Measurements from ENCODE around the gene TEX2.
A peak's percentile ranks its signal among the peaks of the same experiment; 100 is the strongest.

TEX2 gene

GRCh38 chr17:64263000-64263766 lies at the start of gene TEX2:
TSS of gene TEX2 (minus strand) at chr17:64263260. CDS start at chr17:64214217, 49,043 bp downstream.
- DNase-seq (ENCODE audit: low read depth in 2 of 2, low spot score in 1 of 2): peak; percentile 75 to 77

GRCh38 chr17:64309710-64310109 lies 46.6 kb upstream of the TEX2 start:
- DNase-seq (ENCODE audit: low read depth in 2 of 2, low spot score in 1 of 2): no peak

- DNase-seq (ENCODE audit: low read depth in 2 of 2, low spot score in 1 of 2): no peak
Measured at GRCh38 chr17:64309021-64309420, 46.0 kb upstream of the TEX2 start.

- peak; percentile 31 to 38 for DNase-seq (ENCODE audit: low read depth in 2 of 2, low spot score in 1 of 2)
Measured at GRCh38 chr17:64306850-64307463, 43.9 kb upstream of the TEX2 start.

- DNase-seq (ENCODE audit: low read depth in 2 of 2, low spot score in 1 of 2): no peak
Measured at GRCh38 chr17:64304551-64304950, 41.5 kb upstream of the TEX2 start.

GRCh38 chr17:64300699-64300965 lies 37.6 kb upstream of the TEX2 start:
- no peak for DNase-seq (ENCODE audit: low read depth in 2 of 2, low spot score in 1 of 2)

GRCh38 chr17:64297467-64298088 lies 34.5 kb upstream of the TEX2 start:
- DNase-seq (ENCODE audit: low read depth in 2 of 2, low spot score in 1 of 2): no peak

GRCh38 chr17:64296246-64296645 lies 33.2 kb upstream of the TEX2 start:
- no peak for DNase-seq (ENCODE audit: low read depth in 2 of 2, low spot score in 1 of 2)

- DNase-seq (ENCODE audit: low read depth in 2 of 2, low spot score in 1 of 2): no peak
Measured at GRCh38 chr17:64295146-64295545, 32.1 kb upstream of the TEX2 start.

- DNase-seq (ENCODE audit: low read depth in 2 of 2, low spot score in 1 of 2): no peak
Measured at GRCh38 chr17:64291268-64291851, 28.3 kb upstream of the TEX2 start.

- DNase-seq (ENCODE audit: low read depth in 2 of 2, low spot score in 1 of 2): no peak
Measured at GRCh38 chr17:64289741-64290141, 26.7 kb upstream of the TEX2 start.

GRCh38 chr17:64282753-64283080 lies 19.7 kb upstream of the TEX2 start:
- no peak for DNase-seq (ENCODE audit: low read depth in 2 of 2, low spot score in 1 of 2)

- peak in 1 of 2 donors; percentile 7 for DNase-seq (ENCODE audit: low read depth in 2 of 2, low spot score in 1 of 2)
Measured at GRCh38 chr17:64281962-64282752, 19.1 kb upstream of the TEX2 start.

- no peak for DNase-seq (ENCODE audit: low read depth in 2 of 2, low spot score in 1 of 2)
Measured at GRCh38 chr17:64278614-64279013, 15.6 kb upstream of the TEX2 start.

- DNase-seq (ENCODE audit: low read depth in 2 of 2, low spot score in 1 of 2): no peak
Measured at GRCh38 chr17:64277831-64278562, 14.9 kb upstream of the TEX2 start.

GRCh38 chr17:64276961-64277505 lies 14.0 kb upstream of the TEX2 start:
- no peak for DNase-seq (ENCODE audit: low read depth in 2 of 2, low spot score in 1 of 2)

GRCh38 chr17:64275016-64275415 lies 12.0 kb upstream of the TEX2 start:
- no peak for DNase-seq (ENCODE audit: low read depth in 2 of 2, low spot score in 1 of 2)

- DNase-seq (ENCODE audit: low read depth in 2 of 2, low spot score in 1 of 2): no peak
Measured at GRCh38 chr17:64273006-64273405, 9.9 kb upstream of the TEX2 start.

- DNase-seq (ENCODE audit: low read depth in 2 of 2, low spot score in 1 of 2): no peak
Measured at GRCh38 chr17:64270885-64271284, 7.8 kb upstream of the TEX2 start.

Data from stimulated activated CD8-positive, alpha-beta memory T cell treated with anti-CD3 and anti-CD28 coated beads, Interleukin-4, amount 100 ng/mL, for 4 hours (primary cell).